GM19238 (cell line): ENCODE data around the gene TSSK2.

Source experiments
- DNase-seq: peaks from one replicate; pipeline ENCODE4 v3.0.0; 2011; ENCODE audit warnings: low spot score; ENCODE audit not compliant: insufficient read length

The TSSK2 gene

GRCh38 chr22:19125011-19125410, 6.1 kb upstream of the TSSK2 start:
- no peak for DNase-seq

GRCh38 chr22:19125474-19126308, 5.4 kb upstream of the TSSK2 start:
- DNase-seq, result no peak

GRCh38 chr22:19126309-19127273, 4.5 kb upstream of the TSSK2 start:
- no peak for DNase-seq

- no peak for DNase-seq
Measured at GRCh38 chr22:19127329-19128008, 3.6 kb upstream of the TSSK2 start.

GRCh38 chr22:19128009-19128401, 3.1 kb upstream of the TSSK2 start:
- no peak for DNase-seq

GRCh38 chr22:19128946-19129727, 2.0 kb upstream of the TSSK2 start:
- DNase-seq, result no peak

GRCh38 chr22:19129871-19130270, 1.2 kb upstream of the TSSK2 start:
- no peak for DNase-seq

- DNase-seq, result no peak
Measured at GRCh38 chr22:19131685-19132015, 542 bp downstream of the TSSK2 start.

- no peak for DNase-seq
Measured at GRCh38 chr22:19132153-19132552, 1.0 kb downstream of the TSSK2 start.

GRCh38 chr22:19132693-19133400, 1.7 kb downstream of the TSSK2 start:
- no peak for DNase-seq

- DNase-seq, result no peak
Measured at GRCh38 chr22:19133561-19133960, 2.5 kb downstream of the TSSK2 start.

- no peak for DNase-seq
Measured at GRCh38 chr22:19134176-19134831, 3.2 kb downstream of the TSSK2 start.

- no peak for DNase-seq
Measured at GRCh38 chr22:19134874-19135273, 3.8 kb downstream of the TSSK2 start.

- DNase-seq, result no peak
Measured at GRCh38 chr22:19136915-19137314, 5.8 kb downstream of the TSSK2 start.

GRCh38 chr22:19137384-19138216, 6.5 kb downstream of the TSSK2 start:
- no peak for DNase-seq

- no peak for DNase-seq
Measured at GRCh38 chr22:19138217-19139000, 7.3 kb downstream of the TSSK2 start.

GRCh38 chr22:19139001-19139356, 7.9 kb downstream of the TSSK2 start:
- DNase-seq, result no peak

- no peak for DNase-seq
Measured at GRCh38 chr22:19139974-19140373, 8.9 kb downstream of the TSSK2 start.
